Stimulated activated CD4-positive, alpha-beta T cell treated with anti-CD3 and anti-CD28 coated beads, Interleukin-2, amount 100 ng/mL, for 24 hours (primary cell): ENCODE data around the gene POLR1A.

ENCODE experiments used
- DNase-seq, 2 donors: peaks; one replicate each; pipeline ENCODE4 v3.0.0-alpha.2; 2020

The POLR1A gene

DNA sequence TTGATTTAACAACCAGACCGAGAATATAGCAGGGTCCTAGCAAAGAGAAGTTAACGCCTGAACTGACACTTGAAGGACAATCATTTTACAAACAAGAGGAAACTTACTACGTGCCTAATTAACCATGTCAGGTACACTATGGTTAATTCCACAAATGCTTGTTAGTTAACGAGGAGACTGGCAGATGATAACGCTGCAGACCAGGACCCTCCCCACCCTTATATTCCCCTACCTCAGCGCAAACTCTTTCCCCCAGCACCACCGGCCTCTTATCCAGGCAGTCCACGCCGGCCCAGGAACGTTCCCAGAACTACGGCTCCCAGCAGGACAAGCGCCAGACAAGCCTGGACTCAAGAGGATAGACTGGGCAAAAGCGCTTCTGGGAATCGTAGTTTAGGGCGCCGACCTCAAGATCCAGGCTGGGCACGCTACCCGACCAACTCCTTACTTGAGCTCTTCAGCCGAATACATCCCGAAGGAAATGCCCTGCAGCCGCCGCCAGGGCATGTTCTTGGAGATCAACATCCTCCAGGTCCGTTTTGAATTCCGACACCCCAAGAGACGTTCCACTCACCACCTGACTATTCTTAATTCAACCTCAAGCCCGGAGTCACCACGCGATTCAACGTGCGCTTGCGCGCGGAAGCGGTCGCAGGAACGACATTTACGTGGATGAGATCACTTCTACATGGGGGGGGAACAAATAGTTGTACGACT is at the start of gene POLR1A:
POLR1A (minus strand) TSS at position 635 of the 717 bp plus-strand sequence; CDS start at position 525, 110 bp downstream.
- peak; percentile 79 to 83 for DNase-seq

- DNase-seq = no peak
These were observed 44.8 kb upstream of the POLR1A start for GRCh38 chr2:86150502-86150901.

DNA sequence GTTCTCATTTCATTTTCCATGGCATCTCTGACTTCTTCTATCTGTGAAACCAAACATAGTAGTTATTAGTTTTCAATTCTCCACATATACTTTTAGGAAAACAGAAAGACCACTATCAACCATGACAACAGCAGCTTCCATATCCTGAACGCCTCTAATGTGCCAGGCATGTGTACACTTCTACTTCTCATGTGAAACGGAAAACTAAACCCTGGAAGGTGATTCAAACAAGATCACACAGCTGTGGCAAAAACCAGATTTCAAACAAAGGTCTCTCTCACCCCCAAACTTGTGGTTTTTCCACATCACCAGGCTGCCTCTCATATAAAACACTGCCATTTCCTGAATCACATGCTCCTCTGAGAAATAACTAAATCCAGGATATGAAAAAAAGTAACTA is 42.1 kb upstream of the POLR1A start:
- no peak for DNase-seq

- DNase-seq = no peak
These were observed 38.4 kb upstream of the POLR1A start for GRCh38 chr2:86143926-86144685.

DNA sequence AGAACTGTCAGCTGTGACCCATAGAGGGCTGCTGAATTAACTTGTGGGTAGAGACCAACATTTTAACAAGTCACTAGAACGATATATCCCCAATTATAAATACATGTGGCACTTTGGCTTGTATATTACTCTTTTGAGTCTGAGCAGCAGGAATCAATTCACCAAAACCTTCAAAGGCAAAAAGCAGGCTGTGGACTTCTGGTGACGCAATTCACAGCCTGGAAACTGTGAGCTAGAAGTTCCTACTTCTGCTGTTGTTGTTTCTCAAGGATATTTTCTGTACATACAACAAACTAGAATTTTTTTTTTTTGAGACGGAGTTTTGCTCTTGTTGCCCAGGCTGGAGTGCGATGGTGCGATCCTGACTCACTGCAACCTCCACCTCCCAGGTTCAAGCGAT is 37.6 kb upstream of the POLR1A start:
- DNase-seq = no peak

DNA sequence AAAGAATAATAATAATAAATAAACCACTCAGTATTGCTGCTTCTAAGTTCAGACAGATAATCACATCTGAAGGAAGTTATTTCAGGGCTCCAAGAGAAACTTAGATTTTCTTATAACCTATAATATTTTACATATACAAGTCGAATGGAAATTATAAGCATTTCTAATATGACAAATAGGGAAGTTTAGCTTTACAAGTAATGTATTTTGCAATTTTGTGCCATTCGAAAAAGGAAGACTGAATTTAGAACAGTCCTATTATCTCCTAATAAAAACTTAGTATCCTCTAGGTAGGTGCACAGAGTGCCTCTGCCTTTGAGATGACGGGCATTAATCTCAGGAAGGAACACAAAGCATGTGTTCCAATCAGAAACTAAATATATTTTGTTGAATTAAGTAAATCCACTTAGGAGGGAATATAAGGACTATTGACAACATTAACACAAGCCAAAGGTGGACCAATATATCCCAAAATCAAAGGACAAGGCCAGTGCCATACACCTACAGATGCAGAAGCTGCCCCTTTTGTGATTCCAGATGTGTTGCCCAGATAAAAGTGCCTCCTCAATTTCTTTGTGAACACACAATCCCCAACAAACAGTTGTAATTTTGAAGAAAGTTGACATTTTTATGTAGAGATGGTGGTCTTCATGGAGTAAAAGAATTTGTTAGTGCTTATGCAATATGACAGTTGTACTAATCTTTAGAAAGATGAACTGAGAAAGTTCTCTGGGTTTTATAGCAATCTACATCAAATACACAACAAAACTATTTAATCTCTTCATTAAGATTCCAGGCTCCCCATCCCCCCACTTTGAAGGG is 37.0 kb upstream of the POLR1A start:
- DNase-seq = no peak

DNA sequence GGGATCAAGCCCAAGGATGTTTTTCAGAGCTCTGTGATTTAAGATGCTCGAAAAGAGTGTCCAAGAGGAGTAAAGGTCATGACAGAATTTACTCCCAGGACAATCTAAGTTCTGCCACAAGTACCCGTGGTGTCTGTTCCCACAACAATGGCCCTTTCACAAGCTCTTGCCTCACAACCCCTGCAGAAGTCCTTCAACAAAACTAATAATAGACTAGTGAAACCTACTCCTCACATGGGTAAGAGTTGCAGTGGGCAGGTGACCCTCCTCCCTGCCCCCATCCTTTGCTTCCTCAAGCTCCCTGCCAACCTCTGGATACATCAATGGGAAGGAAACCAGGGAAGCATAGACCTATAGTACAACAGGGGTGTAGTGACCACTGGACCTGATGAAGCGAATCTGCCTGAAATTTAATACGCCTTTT is 35.3 kb upstream of the POLR1A start:
- DNase-seq = no peak

- DNase-seq = no peak
These were observed 34.3 kb upstream of the POLR1A start for GRCh38 chr2:86139981-86140380.

DNA sequence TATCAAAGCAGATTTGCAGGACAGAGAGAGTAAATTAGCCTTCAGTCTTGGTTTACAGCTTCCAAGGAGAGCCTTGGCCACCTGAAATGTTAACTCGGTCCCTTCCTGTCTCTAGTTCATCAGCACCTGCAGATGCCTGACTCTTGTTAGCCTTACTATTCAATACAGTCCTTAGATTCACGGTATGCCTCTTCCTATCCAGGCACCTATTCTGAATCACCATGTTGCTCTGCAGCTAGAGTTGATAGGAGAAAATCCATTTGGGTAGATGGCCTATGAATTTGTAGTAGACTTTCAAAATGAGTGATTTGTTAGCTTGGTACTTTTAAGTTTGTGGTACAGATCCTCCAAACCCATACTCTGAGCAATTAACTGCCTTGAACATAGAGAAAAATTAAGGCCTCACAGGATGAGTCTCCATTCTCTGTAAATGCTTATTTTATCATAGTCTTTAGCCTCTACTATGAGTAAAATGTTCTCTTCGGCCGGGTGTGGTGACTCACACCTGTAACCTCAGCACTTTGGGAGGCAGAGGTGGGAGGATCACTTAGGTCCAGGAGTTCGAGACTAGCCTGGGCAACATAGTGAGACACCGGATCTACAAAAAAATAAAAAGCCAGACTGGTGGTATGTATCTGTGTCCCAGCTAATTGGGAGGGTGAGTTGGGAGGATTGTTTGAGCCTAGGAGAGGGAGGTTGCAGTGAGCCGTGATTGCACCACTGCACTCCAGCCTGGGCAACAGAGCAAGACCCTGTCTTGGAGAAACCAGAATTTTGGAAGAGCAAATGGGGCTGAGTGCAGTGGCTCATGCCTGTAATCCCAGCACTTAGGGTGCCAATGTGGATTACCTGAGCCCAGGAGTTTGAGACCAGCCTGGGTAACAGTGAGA is 33.3 kb upstream of the POLR1A start:
- DNase-seq = no peak

DNA sequence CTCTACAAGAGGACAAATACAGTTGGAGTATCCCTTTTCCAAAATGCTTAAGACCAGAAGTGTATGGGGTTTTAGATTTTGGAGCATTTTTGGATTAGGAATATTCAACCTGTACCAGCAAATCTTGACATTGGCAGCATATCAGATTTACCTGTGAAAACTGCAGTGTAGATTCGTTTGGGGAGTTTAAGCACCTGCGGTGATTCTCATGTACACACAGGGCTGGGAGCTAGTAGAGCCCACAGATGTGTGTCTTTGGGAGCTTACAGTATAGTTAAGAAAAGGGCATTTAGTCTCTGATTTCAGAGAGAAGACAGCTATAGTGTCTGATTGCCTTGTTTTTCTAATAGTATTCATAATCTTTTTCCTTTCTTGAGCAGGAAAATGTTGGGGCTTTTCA is 30.5 kb upstream of the POLR1A start:
- no peak for DNase-seq

DNA sequence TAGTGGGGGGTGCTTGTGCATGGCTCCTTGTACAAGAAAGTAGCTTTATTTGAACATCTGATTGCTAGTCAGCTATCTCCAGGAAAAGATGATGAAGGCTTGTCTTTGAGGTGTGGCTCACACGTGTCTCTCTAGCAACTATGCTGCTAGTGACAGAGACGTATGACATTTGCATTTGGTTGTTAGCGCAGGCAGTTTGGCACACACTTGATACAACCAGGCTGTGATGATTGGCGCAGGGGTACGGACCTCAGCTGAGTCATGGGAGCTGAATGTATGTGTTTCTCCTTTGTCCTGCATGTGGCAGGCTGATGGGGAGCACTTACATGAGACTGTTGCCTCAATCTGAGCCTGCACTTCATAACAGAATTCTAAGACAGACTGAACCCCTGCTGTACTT is 30.0 kb upstream of the POLR1A start:
- DNase-seq = no peak

DNA sequence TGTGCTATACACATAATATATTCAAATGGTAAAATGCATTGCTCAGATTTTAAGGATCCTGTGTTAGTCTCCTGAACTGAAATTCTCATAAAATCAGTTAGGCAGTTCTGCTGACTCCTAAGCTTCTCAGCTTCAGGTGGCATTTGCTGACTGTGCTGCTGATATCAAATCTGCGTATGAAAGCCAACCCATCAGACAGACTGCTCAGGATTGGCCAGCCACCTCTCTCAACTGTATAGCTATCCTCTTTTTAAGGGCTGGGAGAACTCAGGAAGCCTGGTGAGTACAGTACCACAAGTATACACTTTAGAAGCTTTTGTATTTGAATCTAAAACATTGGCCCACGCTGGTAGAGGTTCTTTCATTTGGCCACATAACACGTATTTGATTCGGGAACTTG is 29.0 kb upstream of the POLR1A start:
- no peak for DNase-seq

GRCh38 chr2:86124683-86125082 is 19.0 kb upstream of the POLR1A start:
- DNase-seq = no peak

- no peak for DNase-seq
These were observed 17.7 kb upstream of the POLR1A start for GRCh38 chr2:86123328-86123925.

GRCh38 chr2:86118130-86118529 is 12.4 kb upstream of the POLR1A start:
- no peak for DNase-seq

DNA sequence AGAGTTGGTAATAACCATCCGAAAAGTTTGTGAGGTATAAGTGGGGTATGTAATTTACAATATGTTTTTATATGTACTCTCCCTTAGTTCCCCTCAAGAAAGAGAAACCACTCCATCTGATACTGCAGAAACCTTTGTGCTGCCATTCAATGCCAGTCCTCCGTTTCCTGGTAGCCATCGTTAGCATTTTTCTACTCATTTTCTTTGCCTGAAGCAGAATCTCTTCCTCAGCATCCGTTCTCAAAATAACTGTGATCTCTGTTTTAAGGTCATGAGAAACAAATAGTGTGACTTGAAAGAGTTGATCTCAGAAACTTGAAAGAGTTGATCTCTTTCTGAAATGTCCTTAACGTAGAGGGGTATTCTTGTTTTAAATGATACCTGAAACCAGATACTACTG is 1.3 kb upstream of the POLR1A start:
- DNase-seq = no peak

- peak; percentile 94 to 96 for DNase-seq
These were observed 571 bp upstream of the POLR1A start, which contains the start of gene PTCD3 for GRCh38 chr2:86105969-86106945. PTCD3 (plus strand) TSS chr2:86106235; CDS start chr2:86106248, 13 bp downstream.

DNA sequence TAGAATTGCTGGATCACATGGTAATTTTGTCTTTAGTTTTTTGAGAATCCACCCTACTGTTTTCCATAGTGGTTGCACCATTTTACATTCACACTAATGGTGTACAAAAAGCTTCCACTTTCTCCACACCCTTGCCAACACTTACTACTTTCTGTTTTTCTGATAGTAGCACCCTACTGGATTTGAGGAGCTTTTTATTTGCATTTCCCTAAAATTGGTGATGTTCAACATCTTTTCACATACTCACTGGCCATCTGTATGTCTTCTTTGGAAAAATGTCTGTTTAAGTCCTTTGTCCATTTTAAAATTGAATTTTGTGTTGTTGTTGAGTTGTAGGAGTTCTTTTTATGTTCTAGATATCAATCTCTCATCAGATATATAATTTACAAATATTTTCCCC is 3.5 kb downstream of the POLR1A start:
- DNase-seq = no peak

GRCh38 chr2:86097913-86098312 is 7.8 kb downstream of the POLR1A start:
- no peak for DNase-seq

DNA sequence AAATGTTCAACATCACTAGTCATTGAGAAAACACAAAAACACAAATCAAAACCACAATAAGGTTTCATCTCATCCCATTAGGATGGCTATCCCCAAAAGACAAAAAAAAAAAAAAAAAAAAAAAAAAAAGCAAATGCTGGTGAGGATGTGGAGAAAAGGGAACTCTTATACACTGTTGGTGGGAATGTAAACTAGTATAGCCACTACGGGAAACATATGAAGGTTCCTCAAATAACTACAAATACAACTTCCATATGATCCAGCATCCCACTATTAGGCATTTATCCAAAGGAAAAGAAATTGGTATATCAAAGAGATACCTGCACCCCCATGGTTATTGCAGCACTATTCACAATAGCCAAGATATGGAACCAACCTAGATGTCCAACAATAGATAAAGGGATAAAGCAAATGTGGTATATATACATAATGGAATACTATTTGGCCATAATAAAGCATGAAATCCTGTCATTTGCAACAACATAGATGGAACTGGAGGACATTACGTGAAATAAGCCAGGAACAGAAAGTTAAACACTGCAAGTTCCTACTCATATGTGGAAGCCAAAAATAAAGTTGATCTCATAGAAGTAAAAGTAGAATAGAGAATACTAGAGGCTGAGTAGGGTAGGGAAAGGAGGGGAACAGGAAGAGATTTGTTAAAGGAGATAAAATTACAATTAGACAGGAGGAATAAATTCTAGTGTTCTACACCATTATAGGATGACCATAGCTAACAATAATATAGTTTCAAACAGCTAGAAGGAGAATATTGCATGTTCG is 8.4 kb downstream of the POLR1A start:
- no peak for DNase-seq
